Heart right ventricle (tissue), 16 donors: ENCODE measurements around the gene UST. TPM values are rescaled to one million over a fixed set of nuclear protein-coding genes. Genes with fewer than 3 reads are reported as not detected.

Experiments used
- ATAC-seq, 8 donors: fragments of 200-7000 bp; cut with Tn5 transposase; one replicate each; pipeline ENCODE4 v1.9.1; 2020; ENCODE audit warnings: mild to moderate bottlenecking in 8 of 8, moderate library complexity in 8 of 8, moderate number of reproducible peaks in 1 of 8
- DNase-seq, 2 donors: peaks; one replicate each; pipeline ENCODE4 v3.0.0-alpha.2; 2020
- H3K27ac ChIP-seq, 10 donors: fragments of 200-600 bp; sonication (generic) in 2 of 10; one replicate each; pipeline versions ENCODE4 v1.5.0 to v1.8.0; 2020 to 2022; ENCODE audit warnings: mild to moderate bottlenecking in 3 of 10
- H3K27me3 ChIP-seq, 7 donors: fragments of 200-600 bp; one replicate each; pipeline ENCODE4 v1.8.0; 2021 to 2022; ENCODE audit warnings: mild to moderate bottlenecking in 2 of 7
- H3K36me3 ChIP-seq, 9 donors: fragments of 200-600 bp; sonication (generic) in 1 of 9; one replicate each; pipeline versions ENCODE4 v1.5.0 to v1.8.0; 2020 to 2022; ENCODE audit warnings: mild to moderate bottlenecking in 2 of 9
- H3K4me1 ChIP-seq, 9 donors: fragments of 200-600 bp; sonication (generic) in 1 of 9; one replicate each; pipeline versions ENCODE4 v1.5.0 to v1.8.0; 2020 to 2022; ENCODE audit warnings: mild to moderate bottlenecking in 4 of 9
- H3K4me3 ChIP-seq, 10 donors: fragments of 200-600 bp; sonication (generic) in 2 of 10; one replicate each; pipeline versions ENCODE4 v1.5.0 to v1.8.0; 2020 to 2022; ENCODE audit warnings: mild to moderate bottlenecking in 7 of 10, moderate library complexity in 2 of 10
- H3K9me3 ChIP-seq, 11 donors: fragments of 200-600 bp in 10 of 11; sonication (generic) in 2 of 11; one replicate each; pipeline versions ENCODE4 v1.5.0 to v1.8.0; 2013 to 2022; ENCODE audit warnings: mild to moderate bottlenecking in 2 of 11, control low read depth in 1 of 11, moderate library complexity in 1 of 11
- CTCF ChIP-seq, 9 donors: fragments of 200-600 bp; sonication (generic) in 2 of 9; IDR thresholded peaks; one replicate each; pipeline versions ENCODE4 v1.5.0 to v1.8.0; 2021 to 2022; ENCODE audit warnings: antibody characterized with exemption in 9 of 9, mild to moderate bottlenecking in 5 of 9, moderate library complexity in 1 of 9
- WGBS, 2 donors: extraction: QIAGEN DNeasy Blood & Tissue Kit; methylation state at CpG; one replicate each; pipeline ENCODE4 v1.1.7; 2013; ENCODE audit warnings: inconsistent platforms in 1 of 2; 5-methylcytosine and 5-hydroxymethylcytosine counted together
- intact Hi-C, 10 donors: fragments of 100-400 bp; cut with DNase I; formaldehyde crosslinking; loops; one replicate each; pipeline versions ENCODE4 v1.11.1 to v1.14.2; 2022
- polyA plus RNA-seq, 2 donors: library from polyadenylated mRNA; stranded (reverse); fragments of 200-250 nt; gene quantifications; one replicate each; pipeline ENCODE4 v1.2.3, GENCODE V29; 2013
- total RNA-seq, 10 donors: library from RNA; stranded (reverse); fragmentation: NEBNext Ultra II Directional in 3 of 10; extraction: Animal tissue kit (Norgen Biotek cat#: 25700) in 3 of 10; gene quantifications; one replicate each; pipeline versions ENCODE4 v1.2.1 to v1.2.4, GENCODE V29; 2021 to 2023
- donor health status: Arrhythmogenic right ventricular cardiomyopathy.
- donor health status: ischemic (EF 13 %, LVEDD 7.1; RV severe dilation, severe dysfunction).
- donor health status: healthy with polysubstance abuse.
- donor health status: DM: no; HTN: yes; CAD: no.
- donor health status: DM: no; HTN: no; CAD: no.
- donor health status: ischemic (EF 25% LVEDD 6.9; RV normal size, moderate dysfunction).
- donor health status: ischemic (EF 25% LVEDD 5.7; RV mildly dilated, moderate dysfunction).
- donor health status: healthy.
- donor health status: DM: yes; HTN: yes; CAD: no.
- donor health status: Ischemic cardiomyopathy.
- donor health status: ischemic (EF 35%, LVEDD 5.7; RV mildly dilated, moderate dysfunction).
- donor health status: nonischemic (EF 11% LVEDD 7.7; RV severe dilation, severe dysfunction).
- donor health status: DM: yes; HTN: yes; CAD: no.
- donor health status: PGD.
- donor health status: ischemic (EF 29% LVEDD 5.4; RV normal size, mild dysfunction).
- donor health status: nonischemic (EF 23%, LVEDD 6.1; RV moderate dilation, normal function).

Gene UST
- total and polyA plus RNA-seq, 12 donors = 1.6 to 4.1 (median 2.3) TPM

- Histone ChIP-seq H3K27ac (peak overlapping the region in 1 of 10 donors; percentile 23), H3K9me3 (no peaks in the 10 kb centered on the region), H3K36me3 (no peaks in the 10 kb centered on the region), H3K4me1 (peaks cover 0 to 17% (median 0%) of the 10 kb centered on the region in 9 donors), H3K4me3 (no peak overlapping the region), H3K27me3 (no peaks in the 10 kb centered on the region)
- WGBS, 2 donors = 49 to 61% methylated on average over 7 of the region's 7 CpGs
- intact Hi-C loops = no loop called here
- no peak for DNase-seq
- no peak for TF ChIP-seq CTCF (IDR thresholded peaks at IDR 0.05)
- ATAC-seq = peak in 4 of 8 donors; percentile 7 to 51 (median 34)
Measured at GRCh38 chr6:149014631-149015534, 268.1 kb downstream of the UST start.

GRCh38 chr6:149015535-149016525 lies 269.0 kb downstream of the UST start:
- Histone ChIP-seq H3K27me3 (no peaks in the 10 kb centered on the region), H3K9me3 (no peaks in the 10 kb centered on the region), H3K27ac (peak overlapping the region in 1 of 10 donors; percentile 23), H3K36me3 (no peaks in the 10 kb centered on the region), H3K4me1 (peaks cover 0 to 17% (median 0%) of the 10 kb centered on the region in 9 donors), H3K4me3 (no peak overlapping the region)
- no peak for TF ChIP-seq CTCF (IDR thresholded peaks at IDR 0.05)
- DNase-seq = no peak
- WGBS, 2 donors = 82 to 83% methylated on average over 9 of the region's 9 CpGs
- intact Hi-C loops = no loop called here
- ATAC-seq = peak in 2 of 8 donors; percentile 24 to 38

GRCh38 chr6:149016716-149017115 lies 269.9 kb downstream of the UST start:
- H3K27me3 ChIP-seq = no peaks in the 10 kb centered on the region
- intact Hi-C loops = no loop called here
- DNase-seq (no peak), ATAC-seq (no peak)
- TF ChIP-seq CTCF (IDR thresholded peaks at IDR 0.05) = no peak
- WGBS, 2 donors = 94 to 97% methylated on average over 7 of the region's 7 CpGs
- H3K36me3 ChIP-seq = peaks cover 0 to 6% (median 0%) of the 10 kb centered on the region in 9 donors
- no peaks in the 10 kb centered on the region for H3K9me3 ChIP-seq
- H3K4me3 ChIP-seq = no peak overlapping the region
- H3K4me1 ChIP-seq = peaks cover 0 to 17% (median 0%) of the 10 kb centered on the region in 9 donors
- H3K27ac ChIP-seq = no peak overlapping the region

- ATAC-seq (no peak), DNase-seq (no peak)
- Histone ChIP-seq H3K9me3 (peaks cover 0 to 4% (median 0%) of the 10 kb centered on the region in 11 donors), H3K27me3 (no peaks in the 10 kb centered on the region), H3K36me3 (peaks cover 0 to 15% (median 0%) of the 10 kb centered on the region in 9 donors), H3K27ac (no peak overlapping the region), H3K4me1 (peaks cover 0 to 7% (median 0%) of the 10 kb centered on the region in 9 donors), H3K4me3 (no peak overlapping the region)
- TF ChIP-seq CTCF (IDR thresholded peaks at IDR 0.05) = no peak
- WGBS, 2 donors = 89 to 92% methylated on average over 3 of the region's 3 CpGs
- intact Hi-C loops = no loop called here
Measured at GRCh38 chr6:149020319-149020718, 273.5 kb downstream of the UST start.
